ENCODE measurements around the gene GPR68.
A peak's percentile ranks its signal among the peaks of the same experiment; 100 is the strongest.
"Not testable (repeated sequence)": the region's sequence is repeated elsewhere in the genome, so short reads cannot be mapped to it uniquely, and the experiment has no call there.

The GPR68 gene

GRCh38 chr14:91253795-91254323 lies 9.4 kb upstream of the GPR68 start:
- no peak overlapping the region for H3K27ac ChIP-seq (ENCODE audit: low read depth, low read length)
- H2AFZ ChIP-seq (ENCODE audit: low read length, unreplicated experiment) = peak overlapping the region; percentile 73
- no peaks in the 10 kb centered on the region for H3K36me3 ChIP-seq (ENCODE audit: insufficient read depth, low read length)
- H3K27me3 ChIP-seq (ENCODE audit: insufficient read depth, low read length) = no peaks in the 10 kb centered on the region
- H3K79me2 ChIP-seq (ENCODE audit: control insufficient read depth, insufficient read depth, low read length, unreplicated experiment) = no peaks in the 10 kb centered on the region
- H3K4me1 ChIP-seq (ENCODE audit: control insufficient read depth, insufficient read depth, low read length, unreplicated experiment) = peaks cover 7% of the 10 kb centered on the region
- peak overlapping the region; percentile 76 for H3K4me3 ChIP-seq (ENCODE audit: low read depth, low read length)

GRCh38 chr14:91252871-91253794 lies 8.6 kb upstream of the GPR68 start:
- no peaks in the 10 kb centered on the region for H3K27me3 ChIP-seq (ENCODE audit: insufficient read depth, low read length)
- H3K27ac ChIP-seq (ENCODE audit: low read depth, low read length) = no peak overlapping the region
- H3K4me1 ChIP-seq (ENCODE audit: control insufficient read depth, insufficient read depth, low read length, unreplicated experiment) = peaks cover 7% of the 10 kb centered on the region
- no peaks in the 10 kb centered on the region for H3K36me3 ChIP-seq (ENCODE audit: insufficient read depth, low read length)
- H2AFZ ChIP-seq (ENCODE audit: low read length, unreplicated experiment) = peak overlapping the region; percentile 73
- no peaks in the 10 kb centered on the region for H3K79me2 ChIP-seq (ENCODE audit: control insufficient read depth, insufficient read depth, low read length, unreplicated experiment)
- H3K4me3 ChIP-seq (ENCODE audit: low read depth, low read length) = peak overlapping the region; percentile 76

- no peaks in the 10 kb centered on the region for H3K27me3 ChIP-seq (ENCODE audit: insufficient read depth, low read length)
- peaks cover 7% of the 10 kb centered on the region for H3K4me1 ChIP-seq (ENCODE audit: control insufficient read depth, insufficient read depth, low read length, unreplicated experiment)
- H3K79me2 ChIP-seq (ENCODE audit: control insufficient read depth, insufficient read depth, low read length, unreplicated experiment) = no peaks in the 10 kb centered on the region
- H3K36me3 ChIP-seq (ENCODE audit: insufficient read depth, low read length) = no peaks in the 10 kb centered on the region
- H3K4me3 ChIP-seq (ENCODE audit: low read depth, low read length) = no peak overlapping the region
- H3K27ac ChIP-seq (ENCODE audit: low read depth, low read length) = no peak overlapping the region
- no peak overlapping the region for H2AFZ ChIP-seq (ENCODE audit: low read length, unreplicated experiment)
Measured at GRCh38 chr14:91250912-91251311, 6.4 kb upstream of the GPR68 start.

GRCh38 chr14:91249841-91250616 lies 5.5 kb upstream of the GPR68 start:
- Histone ChIP-seq H3K79me2 (ENCODE audit: control insufficient read depth, insufficient read depth, low read length, unreplicated experiment) (no peaks in the 10 kb centered on the region), H3K4me1 (ENCODE audit: control insufficient read depth, insufficient read depth, low read length, unreplicated experiment) (peaks cover 9% of the 10 kb centered on the region), H3K4me3 (ENCODE audit: low read depth, low read length) (no peak overlapping the region), H3K36me3 (ENCODE audit: insufficient read depth, low read length) (no peaks in the 10 kb centered on the region), H2AFZ (ENCODE audit: low read length, unreplicated experiment) (no peak overlapping the region), H3K27ac (ENCODE audit: low read depth, low read length) (no peak overlapping the region), H3K27me3 (ENCODE audit: insufficient read depth, low read length) (no peaks in the 10 kb centered on the region)

- H3K27me3 ChIP-seq (ENCODE audit: insufficient read depth, low read length) = no peaks in the 10 kb centered on the region
- no peaks in the 10 kb centered on the region for H3K36me3 ChIP-seq (ENCODE audit: insufficient read depth, low read length)
- peaks cover 26% of the 10 kb centered on the region for H3K4me1 ChIP-seq (ENCODE audit: control insufficient read depth, insufficient read depth, low read length, unreplicated experiment)
- H3K27ac ChIP-seq (ENCODE audit: low read depth, low read length) = no peak overlapping the region
- no peaks in the 10 kb centered on the region for H3K79me2 ChIP-seq (ENCODE audit: control insufficient read depth, insufficient read depth, low read length, unreplicated experiment)
- no peak overlapping the region for H3K4me3 ChIP-seq (ENCODE audit: low read depth, low read length)
- no peak overlapping the region for H2AFZ ChIP-seq (ENCODE audit: low read length, unreplicated experiment)
Measured at GRCh38 chr14:91246051-91246852, 1.7 kb upstream of the GPR68 start.

- H2AFZ ChIP-seq (ENCODE audit: low read length, unreplicated experiment); H3K79me2 ChIP-seq (ENCODE audit: control insufficient read depth, insufficient read depth, low read length, unreplicated experiment); H3K27ac ChIP-seq (ENCODE audit: low read depth, low read length); H3K4me3 ChIP-seq (ENCODE audit: low read depth, low read length); H3K27me3 ChIP-seq (ENCODE audit: insufficient read depth, low read length); H3K36me3 ChIP-seq (ENCODE audit: insufficient read depth, low read length): not testable (repeated sequence)
- peaks cover 26% of the 10 kb centered on the region for H3K4me1 ChIP-seq (ENCODE audit: control insufficient read depth, insufficient read depth, low read length, unreplicated experiment)
Measured at GRCh38 chr14:91245616-91246015, 1.1 kb upstream of the GPR68 start.

- Histone ChIP-seq H3K79me2 (ENCODE audit: control insufficient read depth, insufficient read depth, low read length, unreplicated experiment) (no peaks in the 10 kb centered on the region), H3K4me3 (ENCODE audit: low read depth, low read length) (peak overlapping the region; percentile 64; the same call in 1 of the 2 replicates), H2AFZ (ENCODE audit: low read length, unreplicated experiment) (peak overlapping the region; percentile 77), H3K27me3 (ENCODE audit: insufficient read depth, low read length) (no peaks in the 10 kb centered on the region), H3K36me3 (ENCODE audit: insufficient read depth, low read length) (no peaks in the 10 kb centered on the region), H3K27ac (ENCODE audit: low read depth, low read length) (peak overlapping the region; percentile 90; the same call in 1 of the 2 replicates), H3K4me1 (ENCODE audit: control insufficient read depth, insufficient read depth, low read length, unreplicated experiment) (peaks cover 26% of the 10 kb centered on the region)
Measured at GRCh38 chr14:91245029-91245428, 525 bp upstream of the GPR68 start.

GRCh38 chr14:91243074-91243471 lies 1.4 kb downstream of the GPR68 start:
- H3K36me3 ChIP-seq (ENCODE audit: insufficient read depth, low read length) = no peaks in the 10 kb centered on the region
- H3K4me3 ChIP-seq (ENCODE audit: low read depth, low read length) = peak overlapping the region; percentile 64
- no peak overlapping the region for H2AFZ ChIP-seq (ENCODE audit: low read length, unreplicated experiment)
- H3K27me3 ChIP-seq (ENCODE audit: insufficient read depth, low read length) = no peaks in the 10 kb centered on the region
- H3K4me1 ChIP-seq (ENCODE audit: control insufficient read depth, insufficient read depth, low read length, unreplicated experiment) = peaks cover 26% of the 10 kb centered on the region
- H3K27ac ChIP-seq (ENCODE audit: low read depth, low read length) = peak overlapping the region; percentile 90
- no peaks in the 10 kb centered on the region for H3K79me2 ChIP-seq (ENCODE audit: control insufficient read depth, insufficient read depth, low read length, unreplicated experiment)

- peaks cover 29% of the 10 kb centered on the region for H3K4me1 ChIP-seq (ENCODE audit: control insufficient read depth, insufficient read depth, low read length, unreplicated experiment)
- H3K36me3 ChIP-seq (ENCODE audit: insufficient read depth, low read length) = no peaks in the 10 kb centered on the region
- H3K4me3 ChIP-seq (ENCODE audit: low read depth, low read length) = peak overlapping the region; percentile 64; the same call in 1 of the 2 replicates
- peak overlapping the region; percentile 90 for H3K27ac ChIP-seq (ENCODE audit: low read depth, low read length)
- H2AFZ ChIP-seq (ENCODE audit: low read length, unreplicated experiment) = no peak overlapping the region
- H3K27me3 ChIP-seq (ENCODE audit: insufficient read depth, low read length) = no peaks in the 10 kb centered on the region
- no peaks in the 10 kb centered on the region for H3K79me2 ChIP-seq (ENCODE audit: control insufficient read depth, insufficient read depth, low read length, unreplicated experiment)
Measured at GRCh38 chr14:91242635-91243034, 1.9 kb downstream of the GPR68 start.

GRCh38 chr14:91241863-91242262 lies 2.6 kb downstream of the GPR68 start:
- Histone ChIP-seq H3K4me3 (ENCODE audit: low read depth, low read length) (no peak overlapping the region), H3K36me3 (ENCODE audit: insufficient read depth, low read length) (no peaks in the 10 kb centered on the region), H3K79me2 (ENCODE audit: control insufficient read depth, insufficient read depth, low read length, unreplicated experiment) (no peaks in the 10 kb centered on the region), H3K27ac (ENCODE audit: low read depth, low read length) (no peak overlapping the region), H3K4me1 (ENCODE audit: control insufficient read depth, insufficient read depth, low read length, unreplicated experiment) (peaks cover 37% of the 10 kb centered on the region), H2AFZ (ENCODE audit: low read length, unreplicated experiment) (no peak overlapping the region), H3K27me3 (ENCODE audit: insufficient read depth, low read length) (no peaks in the 10 kb centered on the region)

Measured in ACC112 (cell line).